Duodenal mucosa (tissue), 2 donors: Measurements from ENCODE around the gene CST9.

Source experiments
- H3K27ac ChIP-seq: one replicate; pipeline ENCODE4 v1.7.0; 2013; ENCODE audit warnings: low read depth, low read length
- H3K27me3 ChIP-seq, 2 donors: one replicate each; pipeline ENCODE4 v1.7.0; 2013; ENCODE audit warnings: low read length in 2 of 2, control low read depth in 1 of 2; ENCODE audit not compliant: insufficient read depth in 2 of 2, control insufficient read depth in 1 of 2
- H3K36me3 ChIP-seq, 2 donors: one replicate each; pipeline ENCODE4 v1.7.0; 2013; ENCODE audit warnings: low read length in 2 of 2, control low read depth in 1 of 2; ENCODE audit not compliant: insufficient read depth in 2 of 2, control insufficient read depth in 1 of 2
- H3K4me1 ChIP-seq, 2 donors: one replicate each; pipeline ENCODE4 v1.7.0; 2013; ENCODE audit warnings: low read length in 2 of 2, control low read depth in 1 of 2; ENCODE audit not compliant: insufficient read depth in 2 of 2, control insufficient read depth in 1 of 2
- H3K4me3 ChIP-seq, 2 donors: one replicate each; pipeline ENCODE4 v1.7.0; 2013; ENCODE audit warnings: low read length in 2 of 2, low read depth in 1 of 2
- H3K9ac ChIP-seq, 2 donors: one replicate each; pipeline ENCODE4 v1.7.0; 2013; ENCODE audit warnings: low read length in 2 of 2, low read depth in 1 of 2
- H3K9me3 ChIP-seq, 2 donors: one replicate each; pipeline ENCODE4 v1.7.0; 2013; ENCODE audit warnings: low read length in 2 of 2, control low read depth in 1 of 2; ENCODE audit not compliant: control insufficient read depth in 1 of 2

The CST9 gene, protein sequence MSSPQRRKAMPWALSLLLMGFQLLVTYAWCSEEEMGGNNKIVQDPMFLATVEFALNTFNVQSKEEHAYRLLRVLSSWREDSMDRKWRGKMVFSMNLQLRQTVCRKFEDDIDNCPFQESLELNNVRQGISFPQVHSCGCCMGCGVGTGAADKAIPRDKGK

DNA sequence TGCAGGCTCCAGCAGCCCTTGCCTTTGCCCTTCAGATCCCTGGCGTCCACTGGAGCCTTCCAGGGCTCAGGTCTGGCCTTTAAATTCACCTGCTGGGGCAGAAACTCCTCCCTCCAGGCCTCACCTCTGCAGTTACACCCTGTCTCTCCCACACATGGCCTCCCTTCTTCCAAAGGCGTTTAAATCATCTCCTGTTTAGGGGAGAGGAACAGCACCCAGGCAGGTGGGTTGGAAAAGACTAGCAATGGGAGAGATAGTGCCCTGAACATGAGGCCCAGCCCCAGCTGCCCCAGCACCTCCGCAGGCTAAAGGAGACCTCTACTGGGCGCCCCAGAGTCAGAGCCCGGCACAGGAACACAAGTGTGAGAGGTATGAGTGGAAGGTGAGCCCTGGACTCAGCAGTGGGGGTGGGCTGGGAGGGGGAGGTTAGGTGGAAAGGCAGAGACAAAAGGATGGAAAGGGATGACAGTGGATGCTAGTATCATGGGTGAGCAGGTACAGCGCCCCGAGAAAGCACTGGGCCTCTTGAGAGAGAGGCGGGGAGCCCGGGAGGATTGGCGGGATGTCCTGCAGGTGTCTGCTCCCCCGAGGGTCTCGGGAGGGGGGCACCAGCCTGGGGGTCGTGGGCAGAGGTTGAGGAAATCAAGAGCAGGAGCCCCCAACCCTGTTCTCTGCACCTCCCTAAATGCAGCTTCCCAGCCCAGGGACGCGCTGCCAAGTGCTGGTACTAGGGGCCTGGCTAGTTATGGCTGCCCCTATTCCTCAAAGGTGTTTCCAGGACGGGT is at the start of gene CST9:
Gene CST9 (minus strand): TSS at position 51 of the 785 bp plus-strand sequence. CDS start 53 bp downstream, outside the sequence.
- H3K27me3 ChIP-seq, result no peaks in the 10 kb centered on the region
- no peaks in the 10 kb centered on the region for H3K36me3 ChIP-seq
- H3K4me3 ChIP-seq, result no peak within 1 kb of the TSS
- no peak within 1 kb of the TSS for H3K27ac ChIP-seq
- H3K4me1 ChIP-seq, result no peaks in the 10 kb centered on the region
- H3K9ac ChIP-seq, result no peak within 1 kb of the TSS
- no peaks in the 10 kb centered on the region for H3K9me3 ChIP-seq

- Histone ChIP-seq H3K27ac (no peak overlapping the region), H3K4me3 (no peak overlapping the region), H3K4me1 (peaks cover 8 to 20% of the 10 kb centered on the region in 2 donors), H3K9ac (no peak overlapping the region), H3K9me3 (no peaks in the 10 kb centered on the region), H3K27me3 (no peaks in the 10 kb centered on the region), H3K36me3 (no peaks in the 10 kb centered on the region)
These were observed 49.0 kb upstream of the CST9 start for GRCh38 chr20:23654717-23655116.

DNA sequence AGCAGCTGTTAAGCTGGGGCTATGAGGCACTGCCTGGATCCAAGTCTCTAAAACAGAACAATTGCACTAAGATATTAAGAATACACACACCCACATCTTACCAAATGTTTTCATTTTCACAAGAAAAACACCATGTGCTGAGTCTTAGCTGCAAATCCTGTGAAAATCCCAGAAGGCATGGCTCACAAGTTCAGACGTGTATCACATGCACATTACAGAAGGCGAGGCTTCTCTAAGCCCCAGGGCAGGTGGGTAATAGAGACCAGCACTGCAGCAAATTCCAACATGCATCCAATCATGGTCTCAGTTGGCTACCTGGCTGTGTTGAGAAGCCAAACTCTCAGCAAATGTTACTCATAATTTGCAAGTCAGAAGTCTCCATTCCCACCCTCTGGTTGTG is 48.3 kb upstream of the CST9 start:
- Histone ChIP-seq H3K4me3 (no peak overlapping the region), H3K36me3 (no peaks in the 10 kb centered on the region), H3K4me1 (peaks cover 8 to 13% of the 10 kb centered on the region in 2 donors), H3K9me3 (no peaks in the 10 kb centered on the region), H3K27me3 (no peaks in the 10 kb centered on the region), H3K27ac (no peak overlapping the region), H3K9ac (no peak overlapping the region)

- no peaks in the 10 kb centered on the region for H3K9me3 ChIP-seq
- no peaks in the 10 kb centered on the region for H3K36me3 ChIP-seq
- H3K27me3 ChIP-seq, result no peaks in the 10 kb centered on the region
- no peak overlapping the region for H3K4me3 ChIP-seq
- no peak overlapping the region for H3K27ac ChIP-seq
- H3K4me1 ChIP-seq, result peaks cover 8 to 13% of the 10 kb centered on the region in 2 donors
- no peak overlapping the region for H3K9ac ChIP-seq
These were observed 47.8 kb upstream of the CST9 start for GRCh38 chr20:23653400-23653938.

DNA sequence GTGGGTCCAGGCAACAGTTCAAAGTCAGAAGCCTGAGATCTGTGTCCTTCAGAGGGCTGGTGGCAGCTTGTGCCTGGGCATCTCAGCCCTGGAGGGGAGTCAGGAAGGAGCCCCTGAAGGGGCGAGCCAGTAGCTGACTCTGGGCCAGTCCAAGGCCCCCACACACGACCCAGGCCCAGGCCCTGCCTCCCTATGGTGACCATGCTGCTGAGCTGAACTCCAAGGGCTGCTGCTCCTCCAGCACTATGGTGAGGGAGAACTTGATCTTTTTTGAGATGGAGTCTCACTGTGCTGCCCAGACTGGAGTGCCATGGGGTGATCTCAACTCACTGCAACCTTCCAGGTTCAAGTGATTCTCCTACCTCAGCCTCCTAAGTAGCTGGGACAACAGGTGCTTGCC is 47.2 kb upstream of the CST9 start:
- Histone ChIP-seq H3K4me1 (peaks cover 8 to 13% of the 10 kb centered on the region in 2 donors), H3K9ac (no peak overlapping the region), H3K27me3 (no peaks in the 10 kb centered on the region), H3K9me3 (no peaks in the 10 kb centered on the region), H3K27ac (no peak overlapping the region), H3K36me3 (no peaks in the 10 kb centered on the region), H3K4me3 (no peak overlapping the region)

DNA sequence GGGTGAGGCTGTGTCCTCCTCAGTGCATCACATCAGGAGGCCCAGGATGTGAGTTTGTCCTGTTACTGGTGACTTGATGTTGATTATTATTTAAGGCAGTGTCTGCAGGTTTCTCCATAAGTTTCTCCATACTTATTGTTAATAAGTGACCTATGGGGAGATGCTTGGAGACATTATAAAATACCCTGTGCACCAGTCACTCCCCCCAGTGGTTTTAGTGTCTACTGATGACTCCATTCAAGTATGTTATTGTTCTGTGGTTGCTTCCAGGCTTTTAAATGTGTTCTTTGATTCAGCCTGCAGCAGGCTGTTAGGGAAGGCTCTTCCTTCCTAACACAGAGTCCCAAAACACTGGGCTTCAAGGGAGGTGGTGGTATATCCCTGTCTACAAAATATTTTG is 46.7 kb upstream of the CST9 start:
- Histone ChIP-seq H3K4me3 (no peak overlapping the region), H3K27ac (no peak overlapping the region), H3K4me1 (peaks cover 8 to 13% of the 10 kb centered on the region in 2 donors), H3K27me3 (no peaks in the 10 kb centered on the region), H3K9me3 (no peaks in the 10 kb centered on the region), H3K36me3 (no peaks in the 10 kb centered on the region), H3K9ac (no peak overlapping the region)

DNA sequence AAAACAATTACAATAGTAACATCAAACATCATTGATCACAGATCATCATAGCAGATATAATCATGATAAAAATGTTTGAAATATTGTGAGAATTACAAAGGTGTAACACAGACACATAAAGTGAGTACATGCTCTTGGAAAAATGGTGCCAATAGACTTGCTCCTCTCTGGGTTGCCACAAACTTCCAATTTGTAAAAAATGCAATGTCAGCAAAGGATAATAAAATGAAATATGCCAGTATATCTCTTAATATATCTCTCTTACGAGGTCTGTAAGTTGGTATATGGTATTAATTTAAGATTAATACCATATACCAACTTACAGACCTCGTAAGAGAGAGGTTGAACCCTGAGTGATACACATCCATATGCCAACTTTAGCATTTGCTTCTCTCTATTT is 45.4 kb upstream of the CST9 start:
- no peaks in the 10 kb centered on the region for H3K36me3 ChIP-seq
- H3K4me3 ChIP-seq, result no peak overlapping the region
- H3K4me1 ChIP-seq, result peaks cover 8 to 13% of the 10 kb centered on the region in 2 donors
- H3K27ac ChIP-seq, result no peak overlapping the region
- H3K27me3 ChIP-seq, result no peaks in the 10 kb centered on the region
- no peaks in the 10 kb centered on the region for H3K9me3 ChIP-seq
- no peak overlapping the region for H3K9ac ChIP-seq

DNA sequence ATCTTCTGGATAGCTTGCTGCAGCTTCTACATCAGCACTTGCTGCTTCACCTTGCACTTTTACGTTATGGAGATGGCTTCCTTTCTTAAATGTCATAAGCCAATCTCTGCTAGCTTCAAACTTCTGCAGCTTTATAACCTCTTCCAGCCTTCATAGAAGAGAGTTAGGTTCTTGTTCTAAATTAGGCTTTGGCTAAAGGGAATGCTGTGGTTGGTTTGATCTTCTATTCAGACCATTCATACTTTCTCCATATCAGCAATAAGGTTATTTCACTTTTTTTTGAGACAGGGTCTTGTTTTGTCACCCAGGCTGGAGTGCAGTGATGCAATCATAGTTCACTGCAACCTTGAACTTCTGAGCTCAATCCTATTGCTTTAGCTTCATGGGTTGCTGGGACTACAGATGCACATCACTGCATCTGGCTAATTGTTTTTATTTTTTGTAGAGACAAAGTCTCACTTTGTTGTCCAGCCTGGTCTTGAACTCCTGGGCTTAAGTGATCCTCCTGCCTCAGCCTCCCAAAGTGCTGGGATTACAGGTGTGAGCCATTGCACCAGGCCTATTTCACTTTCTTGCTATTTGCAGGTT is 44.2 kb upstream of the CST9 start:
- peaks cover 8 to 13% of the 10 kb centered on the region in 2 donors for H3K4me1 ChIP-seq
- no peak overlapping the region for H3K27ac ChIP-seq
- no peaks in the 10 kb centered on the region for H3K36me3 ChIP-seq
- H3K9me3 ChIP-seq, result no peaks in the 10 kb centered on the region
- H3K27me3 ChIP-seq, result no peaks in the 10 kb centered on the region
- H3K9ac ChIP-seq, result no peak overlapping the region
- H3K4me3 ChIP-seq, result no peak overlapping the region

GRCh38 chr20:23649242-23649641 is 43.5 kb upstream of the CST9 start:
- Histone ChIP-seq H3K9me3 (no peaks in the 10 kb centered on the region), H3K4me1 (peaks cover 6 to 8% of the 10 kb centered on the region in 2 donors), H3K27me3 (no peaks in the 10 kb centered on the region), H3K4me3 (no peak overlapping the region), H3K9ac (no peak overlapping the region), H3K27ac (no peak overlapping the region), H3K36me3 (no peaks in the 10 kb centered on the region)

- H3K4me3 ChIP-seq, result no peak overlapping the region
- H3K27me3 ChIP-seq, result no peaks in the 10 kb centered on the region
- no peaks in the 10 kb centered on the region for H3K9me3 ChIP-seq
- no peaks in the 10 kb centered on the region for H3K4me1 ChIP-seq
- no peaks in the 10 kb centered on the region for H3K36me3 ChIP-seq
- no peak overlapping the region for H3K9ac ChIP-seq
- no peak overlapping the region for H3K27ac ChIP-seq
These were observed 41.6 kb upstream of the CST9 start for GRCh38 chr20:23647346-23647745.
